IMR-90 (cell line): Measurements from ENCODE around the gene MTOR. TPM values are rescaled to one million over a fixed set of nuclear protein-coding genes. Genes with fewer than 3 reads are reported as not detected.

Experiments
- ATAC-seq: fragments of 200-7000 bp; cut with Tn5 transposase; 2 replicates; pipeline ENCODE4 v1.9.1; 2020; ENCODE audit warnings: low read depth, mild to moderate bottlenecking, moderate library complexity
- BruUV-seq: library from RNA; stranded (reverse); fragments of 400-500 nt; replicated peaks from 2 replicates; lab custom pipeline; 2021; lab: Mats Ljungman, UMichigan
- CTCF ChIA-PET: fragments of 300-600 bp; formaldehyde crosslinking; extraction: SDS; loops from one replicate; lab custom pipeline; 2021; ENCODE audit warnings: antibody characterized with exemption; lab: Yijun Ruan, JAX
- POLR2A ChIA-PET: fragments of 300-600 bp; sonication (Branson Sonifier 250); formaldehyde crosslinking; loops from one replicate; lab custom pipeline; 2022; ENCODE audit warnings: antibody characterized with exemption; ENCODE audit not compliant: unreplicated experiment; lab: Charles Lee
- DNase-seq: peaks from one replicate; pipeline ENCODE4 v3.0.0; 2013
- H2AFZ ChIP-seq: replicated peaks from 2 replicates; pipeline ENCODE3; 2013; ENCODE audit warnings: low read length, mild to moderate bottlenecking; ENCODE audit not compliant: poor library complexity
- H2AK5ac ChIP-seq: 2 replicates; pipeline ENCODE4 v1.6.1; 2013; ENCODE audit warnings: low read depth, low read length, inconsistent platforms
- H2AK9ac ChIP-seq: replicated peaks from 2 replicates; pipeline ENCODE3; 2013; ENCODE audit warnings: mild to moderate bottlenecking, low read depth, low read length, moderate library complexity; ENCODE audit not compliant: poor library complexity
- H2BK120ac ChIP-seq: 2 replicates; pipeline ENCODE4 v1.6.1; 2013; ENCODE audit warnings: low read depth, low read length, inconsistent platforms
- H2BK15ac ChIP-seq: 3 replicates; pipeline ENCODE4 v1.6.1; 2013; ENCODE audit warnings: low read depth, low read length, inconsistent platforms
- H2BK20ac ChIP-seq: 2 replicates; pipeline ENCODE4 v1.6.1; 2013; ENCODE audit warnings: low read depth, mild to moderate bottlenecking, inconsistent platforms, low read length, moderate library complexity
- H2BK5ac ChIP-seq: 2 replicates; pipeline ENCODE4 v1.6.1; 2013; ENCODE audit warnings: mild to moderate bottlenecking, low read depth, low read length, inconsistent platforms; ENCODE audit not compliant: poor library complexity, severe bottlenecking
- H3K14ac ChIP-seq: replicated peaks from 2 replicates; pipeline ENCODE4 v1.6.1; 2013; ENCODE audit warnings: low read depth, low read length, inconsistent platforms
- H3K18ac ChIP-seq: 2 replicates; pipeline ENCODE4 v1.6.1; 2013; ENCODE audit warnings: low read depth, low read length, control low read depth
- H3K23ac ChIP-seq: 2 replicates; pipeline ENCODE4 v1.6.1; 2013; ENCODE audit warnings: low read depth, low read length, inconsistent platforms
- H3K27ac ChIP-seq: 2 replicates; pipeline ENCODE4 v1.5.1; 2013; ENCODE audit warnings: mild to moderate bottlenecking, control low read depth, low read length; ENCODE audit not compliant: insufficient read depth
- H3K27me3 ChIP-seq: 2 replicates; pipeline ENCODE4 v1.6.1; 2013; ENCODE audit warnings: low read length; ENCODE audit not compliant: control insufficient read depth, insufficient read depth
- H3K36me3 ChIP-seq: 2 replicates; pipeline ENCODE4 v1.6.1; 2013; ENCODE audit warnings: low read length, mixed read lengths; ENCODE audit not compliant: control insufficient read depth, insufficient read depth
- H3K4ac ChIP-seq: 2 replicates; pipeline ENCODE4 v1.6.1; 2013; ENCODE audit warnings: low read depth, low read length, inconsistent platforms
- H3K4me1 ChIP-seq: 2 replicates; pipeline ENCODE4 v1.6.1; 2013; ENCODE audit warnings: low read length, mixed read lengths; ENCODE audit not compliant: control insufficient read depth, insufficient read depth
- H3K4me2 ChIP-seq: 2 replicates; pipeline ENCODE4 v1.6.1; 2013; ENCODE audit warnings: low read depth, mild to moderate bottlenecking, control low read depth, low read length, moderate library complexity
- H3K4me3 ChIP-seq: 2 replicates; pipeline ENCODE4 v1.5.1; 2013; ENCODE audit warnings: low read depth, mild to moderate bottlenecking, control low read depth, low read length, moderate library complexity; ENCODE audit not compliant: insufficient read depth
- H3K56ac ChIP-seq: 2 replicates; pipeline ENCODE4 v1.6.1; 2013; ENCODE audit warnings: low read length, inconsistent platforms; ENCODE audit not compliant: insufficient read depth; ENCODE audit errors: extremely low read depth
- H3K79me1 ChIP-seq, 2 experiments: 2 replicates each; pipeline ENCODE4 v1.6.1; 2013; ENCODE audit warnings: low read length in 2 of 2, inconsistent platforms in 1 of 2, low read depth in 1 of 2
- H3K9ac ChIP-seq: 2 replicates; pipeline ENCODE4 v1.6.1; 2013; ENCODE audit warnings: low read depth, low read length, control low read depth
- H3K9me1 ChIP-seq: 2 replicates; pipeline ENCODE4 v1.6.1; 2013; ENCODE audit warnings: low read length, inconsistent platforms; ENCODE audit not compliant: insufficient read depth
- H3K9me3 ChIP-seq: 2 replicates; pipeline ENCODE4 v1.6.1; 2013; ENCODE audit warnings: low read length; ENCODE audit not compliant: control insufficient read depth, insufficient read depth
- H4K20me1 ChIP-seq: 2 replicates; pipeline ENCODE4 v1.6.1; 2013; ENCODE audit warnings: low read length, inconsistent platforms; ENCODE audit not compliant: insufficient read depth
- H4K5ac ChIP-seq: 2 replicates; pipeline ENCODE4 v1.6.1; 2013; ENCODE audit warnings: mild to moderate bottlenecking, low read depth, low read length, control low read depth
- H4K8ac ChIP-seq, 2 experiments: 2 replicates each; pipeline ENCODE4 v1.6.1; 2013; ENCODE audit warnings: low read depth in 2 of 2, low read length in 2 of 2, control low read depth in 1 of 2, inconsistent platforms in 1 of 2
- H4K91ac ChIP-seq: 2 replicates; pipeline ENCODE4 v1.6.1; 2013; ENCODE audit warnings: low read depth, low read length, inconsistent platforms; ENCODE audit not compliant: insufficient read depth
- BHLHE40 ChIP-seq: fragments of 150-350 bp; IDR thresholded peaks from 2 replicates; pipeline ENCODE4 v1.6.1; 2016; ENCODE audit warnings: mild to moderate bottlenecking, low read depth, low read length
- CEBPB ChIP-seq: IDR thresholded peaks from 2 replicates; pipeline ENCODE4 v1.6.1; 2012; ENCODE audit warnings: low read depth, low read length, improper control_type of control experiment
- RCOR1 ChIP-seq: IDR thresholded peaks from 2 replicates; pipeline ENCODE4 v1.6.1; 2012; ENCODE audit warnings: mild to moderate bottlenecking, low read length, improper control_type of control experiment; ENCODE audit not compliant: insufficient replicate concordance
- WGBS, 2 experiments: methylation state at CpG; one replicate each; pipeline versions ENCODE4 v1.1.5 to v1.1.7; 2013; ENCODE audit warnings: missing lambda C conversion rate in 2 of 2; ENCODE audit not compliant: insufficient read length in 1 of 2; ENCODE audit errors: extremely low coverage in 2 of 2; 5-methylcytosine and 5-hydroxymethylcytosine counted together
- dilution Hi-C: fragments of 300-500 bp; cut with HindIII; formaldehyde crosslinking; loops from one replicate; pipeline ENCODE4 v1.14.3; 2018; ENCODE audit warnings: low sequenced_read_pairs; ENCODE audit not compliant: unreplicated experiment
- in situ Hi-C: fragments of 300-500 bp; cut with MboI; formaldehyde crosslinking; loops from 3 replicates; pipeline ENCODE4 v1.14.3; 2019; ENCODE audit warnings: low sequenced_read_pairs, inconsistent platforms, mixed read lengths
- intact Hi-C: fragments of 100-400 bp; cut with micrococcal nuclease; formaldehyde crosslinking; loops from 2 replicates; pipeline ENCODE4 v1.10.0; 2022
- polyA plus RNA-seq, 3 experiments: library from polyadenylated mRNA; depleted of rRNA; stranded (reverse); fragments of >200 nt; gene quantifications; 2 replicates each; pipeline ENCODE4 v1.2.3, GENCODE V29; 2012; ENCODE audit warnings: low replicate concordance in 1 of 3
- total RNA-seq: library from RNA; depleted of rRNA; stranded (reverse); fragments of >200 nt; gene quantifications from 2 replicates; pipeline ENCODE4 v1.2.3, GENCODE V29; 2012

MTOR gene
- total and polyA plus RNA-seq, 2 of the 4 experiments (the other 2 are of a cell fraction): 19.2 to 36.7 TPM

- intact Hi-C loops (loop anchor here (1.0 kb wide), 1 partner anchor 355 kb away; no protein-coding TSS in a partner anchor), dilution Hi-C loops (no loop called here), in situ Hi-C loops (no loop called here)
- Histone ChIP-seq H2AK5ac (no peak overlapping the region), H3K4me3 (no peak overlapping the region), H3K27ac (no peak overlapping the region; the same call in 1 of the 2 replicates), H4K20me1 (peaks cover 14% of the 10 kb centered on the region; the same call in 1 of the 2 replicates), H3K23ac (no peak overlapping the region), H3K9me3 (no peaks in the 10 kb centered on the region), H3K9ac (peak overlapping the region; percentile 28; the same call in 1 of the 2 replicates), H3K36me3 (peaks cover 4% of the 10 kb centered on the region), H3K79me1 (peaks cover 12 to 25% of the 10 kb centered on the region in 2 experiments; a peak in 3 of 4 replicates), H2BK120ac (no peak overlapping the region), H2AK9ac (no peak overlapping the region), H3K27me3 (no peaks in the 10 kb centered on the region), H3K18ac (no peak overlapping the region), H3K4me2 (no peak overlapping the region; the same call in 1 of the 2 replicates), H2BK5ac (no peak overlapping the region), H4K8ac (no peak overlapping the region), H2BK20ac (no peak overlapping the region), H3K56ac (no peak overlapping the region), H3K4me1 (peaks cover 10% of the 10 kb centered on the region), H3K4ac (no peak overlapping the region), H4K5ac (no peak overlapping the region), H2BK15ac (no peak overlapping the region), H2AFZ (no peak overlapping the region), H3K9me1 (peaks cover 9% of the 10 kb centered on the region; the same call in 1 of the 2 replicates), H3K14ac (no peak overlapping the region), H4K91ac (no peak overlapping the region)
- CTCF ChIA-PET: interaction anchor here (1.3 kb wide), 1 partner anchor 20 kb away, joined by 4 read pairs; no protein-coding TSS in a partner anchor
- POLR2A ChIA-PET: no interaction called here
- DNase-seq (peak; percentile 56), ATAC-seq (peak; percentile 48)
- 85% methylated on average over 2 of the region's 3 CpGs; no CpG with 5 or more reads in 1 of the 2 experiments for WGBS, 2 experiments
- TSS peak; percentile 45 for BruUV-seq
- TF ChIP-seq BHLHE40 (no peak), CEBPB (peak; percentile 22; the same call in 1 of the 2 replicates), RCOR1 (no peak)
These were observed 24.5 kb upstream of the MTOR start for GRCh38 chr1:11286735-11287410.
